Vagina (tissue), 2 donors: ENCODE results near the gene CAPN7. TPM values are rescaled to one million over a fixed set of nuclear protein-coding genes. Genes with fewer than 3 reads are reported as not detected.

Experiments used
- DNase-seq, 2 donors: peaks; one replicate each; pipeline ENCODE4 v3.0.0-alpha.2; 2017; ENCODE audit errors: extremely low spot score in 2 of 2
- H3K27ac ChIP-seq: fragments of 200-600 bp; sonication (generic); one replicate; pipeline ENCODE4 v1.5.1; 2019
- H3K27me3 ChIP-seq: fragments of 200-600 bp; sonication (generic); one replicate; pipeline ENCODE4 v1.5.1; 2019
- H3K36me3 ChIP-seq, 2 donors: fragments of 200-600 bp; sonication (generic); one replicate each; pipeline ENCODE4 v1.5.1; 2017 to 2019
- H3K4me1 ChIP-seq: fragments of 200-600 bp; sonication (generic); one replicate; pipeline ENCODE4 v1.5.1; 2019
- H3K4me3 ChIP-seq, 2 donors: fragments of 200-600 bp; sonication (generic); 1 replicate in 1 of 2; 2 replicates in 1 of 2; pipeline ENCODE4 v1.5.1; 2016 to 2019
- H3K9me3 ChIP-seq: fragments of 200-600 bp; sonication (generic); one replicate; pipeline ENCODE4 v1.5.1; 2019
- POLR2A ChIP-seq, 2 donors: fragments of 450-650 bp; IDR thresholded peaks; one replicate each; pipeline ENCODE4 v1.6.1; 2017; ENCODE audit warnings: antibody characterized with exemption in 2 of 2, mild to moderate bottlenecking in 2 of 2, moderate library complexity in 2 of 2
- POLR2AphosphoS5 ChIP-seq, 2 donors: sonication (generic); formaldehyde crosslinking; IDR thresholded peaks; one replicate each; pipeline ENCODE4 v1.9.0; 2017; ENCODE audit warnings: antibody characterized with exemption in 2 of 2, mild to moderate bottlenecking in 2 of 2, low read depth in 1 of 2; ENCODE audit not compliant: insufficient read depth in 1 of 2
- intact Hi-C: fragments of 100-400 bp; cut with DNase I; formaldehyde crosslinking; loops from one replicate; pipeline ENCODE4 v1.15.1; 2023
- total RNA-seq: library from RNA; depleted of rRNA; stranded (reverse); fragments of >200 nt; gene quantifications from one replicate; pipeline ENCODE4 v1.2.3, GENCODE V29; 2016
- TF ChIP-seq, protein P1 (sequence below), 3 experiments: fragments of 450-650 bp in 2 of 3; fragments of 200-600 bp in 1 of 3; sonication (generic) in 1 of 3; IDR thresholded peaks; one replicate each; pipeline ENCODE4 v1.5.1; 2017 to 2019; ENCODE audit warnings: antibody characterized with exemption in 3 of 3, mild to moderate bottlenecking in 2 of 3, moderate library complexity in 2 of 3

The CAPN7 gene
- total RNA-seq, 1 donor from 2014 or later: 72.4 TPM

DNA sequence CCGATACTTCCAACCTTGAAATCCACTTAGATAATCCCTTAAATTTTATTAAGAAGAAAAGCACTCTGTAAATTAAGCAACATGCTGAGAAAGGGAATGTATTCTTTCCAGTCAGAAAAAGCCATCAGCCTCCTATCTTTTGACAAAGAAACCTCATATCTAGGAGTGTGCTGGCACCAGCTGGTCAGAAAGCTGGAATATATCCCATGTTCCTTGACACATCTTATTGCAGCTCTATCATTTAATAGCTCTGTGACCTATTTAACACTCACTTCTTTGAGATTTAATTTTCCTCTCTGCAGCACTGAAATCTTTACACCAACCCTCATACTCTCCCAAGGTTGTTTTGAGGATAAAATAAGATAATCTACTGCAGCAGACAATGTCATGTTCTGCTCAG lies 30.4 kb upstream of the CAPN7 start:
- intact Hi-C loops: no loop called here

DNA sequence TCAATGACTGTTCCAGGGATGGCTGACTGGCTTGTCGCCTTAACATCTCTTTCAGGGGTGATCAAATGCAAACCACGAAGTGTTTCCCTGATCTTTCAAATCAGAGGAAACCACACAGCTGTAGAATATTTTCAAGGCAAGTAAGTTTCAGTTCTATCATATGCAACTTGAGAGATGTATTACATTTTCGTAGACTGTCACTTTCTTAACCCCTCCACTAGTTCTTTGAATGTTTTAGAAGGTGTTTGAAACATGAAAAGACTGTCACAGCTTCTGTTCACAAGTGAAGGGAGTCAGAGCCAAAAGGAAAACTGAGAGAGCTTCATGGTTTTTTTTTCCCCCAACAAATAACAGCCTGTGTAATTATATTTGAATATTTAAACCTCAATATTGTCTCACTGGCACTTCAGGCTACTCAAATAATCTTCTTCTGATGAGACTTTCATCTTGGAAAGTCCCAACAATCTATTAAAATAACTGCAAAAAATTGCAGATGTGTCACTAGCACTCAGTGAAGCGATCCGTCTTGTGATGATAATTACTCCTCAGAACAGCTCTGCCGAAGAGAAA lies 25.9 kb upstream of the CAPN7 start:
- TF ChIP-seq, protein P1, sequence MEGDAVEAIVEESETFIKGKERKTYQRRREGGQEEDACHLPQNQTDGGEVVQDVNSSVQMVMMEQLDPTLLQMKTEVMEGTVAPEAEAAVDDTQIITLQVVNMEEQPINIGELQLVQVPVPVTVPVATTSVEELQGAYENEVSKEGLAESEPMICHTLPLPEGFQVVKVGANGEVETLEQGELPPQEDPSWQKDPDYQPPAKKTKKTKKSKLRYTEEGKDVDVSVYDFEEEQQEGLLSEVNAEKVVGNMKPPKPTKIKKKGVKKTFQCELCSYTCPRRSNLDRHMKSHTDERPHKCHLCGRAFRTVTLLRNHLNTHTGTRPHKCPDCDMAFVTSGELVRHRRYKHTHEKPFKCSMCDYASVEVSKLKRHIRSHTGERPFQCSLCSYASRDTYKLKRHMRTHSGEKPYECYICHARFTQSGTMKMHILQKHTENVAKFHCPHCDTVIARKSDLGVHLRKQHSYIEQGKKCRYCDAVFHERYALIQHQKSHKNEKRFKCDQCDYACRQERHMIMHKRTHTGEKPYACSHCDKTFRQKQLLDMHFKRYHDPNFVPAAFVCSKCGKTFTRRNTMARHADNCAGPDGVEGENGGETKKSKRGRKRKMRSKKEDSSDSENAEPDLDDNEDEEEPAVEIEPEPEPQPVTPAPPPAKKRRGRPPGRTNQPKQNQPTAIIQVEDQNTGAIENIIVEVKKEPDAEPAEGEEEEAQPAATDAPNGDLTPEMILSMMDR (IDR thresholded peaks at IDR 0.05): no peak
- no peak for TF ChIP-seq POLR2A (IDR thresholded peaks at IDR 0.05)
- Histone ChIP-seq H3K27me3 (no peaks in the 10 kb centered on the region), H3K27ac (peak overlapping the region; percentile 1), H3K4me3 (no peak overlapping the region), H3K9me3 (no peaks in the 10 kb centered on the region), H3K4me1 (no peaks in the 10 kb centered on the region), H3K36me3 (no peaks in the 10 kb centered on the region)
- DNase-seq: no peak
- intact Hi-C loops: no loop called here

More for the DNA sequence above, 30.4 kb upstream of the CAPN7 start:
- Histone ChIP-seq H3K27me3 (no peaks in the 10 kb centered on the region), H3K4me3 (no peak overlapping the region), H3K27ac (no peak overlapping the region), H3K36me3 (no peaks in the 10 kb centered on the region), H3K9me3 (no peaks in the 10 kb centered on the region), H3K4me1 (peaks cover 5% of the 10 kb centered on the region)
- TF ChIP-seq POLR2A (IDR thresholded peaks at IDR 0.05): no peak
- no peak for TF ChIP-seq POLR2AphosphoS5 (IDR thresholded peaks at IDR 0.05; ENCODE audit: insufficient read depth in 1 of 2, low read depth in 1 of 2)
- TF ChIP-seq, protein P1 (IDR thresholded peaks at IDR 0.05): no peak
- no peak for DNase-seq

DNA sequence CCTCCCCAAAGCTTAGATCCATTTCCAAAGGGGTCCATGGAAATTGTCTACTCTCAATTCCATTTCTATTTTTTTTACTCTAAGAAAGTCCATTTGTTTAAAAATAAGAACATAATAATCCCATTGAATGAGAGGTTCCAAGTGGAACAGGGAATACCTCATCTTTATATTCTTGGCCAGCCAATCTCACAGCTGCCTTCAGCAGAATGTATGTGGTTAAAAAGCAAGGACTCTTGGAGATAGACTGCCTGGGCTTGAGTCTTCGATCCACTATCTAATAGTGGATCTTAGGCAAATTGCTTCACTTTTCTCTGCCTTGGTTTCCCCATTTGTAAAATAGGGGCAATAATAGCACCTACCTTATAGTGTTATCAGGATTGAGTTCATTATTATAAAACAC lies 24.5 kb upstream of the CAPN7 start:
- no peak overlapping the region for H3K4me3 ChIP-seq
- DNase-seq: no peak
- no peaks in the 10 kb centered on the region for H3K27me3 ChIP-seq
- intact Hi-C loops: no loop called here
- H3K27ac ChIP-seq: no peak overlapping the region
- H3K36me3 ChIP-seq: no peaks in the 10 kb centered on the region
- no peaks in the 10 kb centered on the region for H3K9me3 ChIP-seq
- H3K4me1 ChIP-seq: no peaks in the 10 kb centered on the region
- TF ChIP-seq POLR2AphosphoS5 (IDR thresholded peaks at IDR 0.05; ENCODE audit: insufficient read depth in 1 of 2, low read depth in 1 of 2) (no peak), POLR2A (IDR thresholded peaks at IDR 0.05) (no peak)
- TF ChIP-seq, protein P1 (IDR thresholded peaks at IDR 0.05): no peak

DNA sequence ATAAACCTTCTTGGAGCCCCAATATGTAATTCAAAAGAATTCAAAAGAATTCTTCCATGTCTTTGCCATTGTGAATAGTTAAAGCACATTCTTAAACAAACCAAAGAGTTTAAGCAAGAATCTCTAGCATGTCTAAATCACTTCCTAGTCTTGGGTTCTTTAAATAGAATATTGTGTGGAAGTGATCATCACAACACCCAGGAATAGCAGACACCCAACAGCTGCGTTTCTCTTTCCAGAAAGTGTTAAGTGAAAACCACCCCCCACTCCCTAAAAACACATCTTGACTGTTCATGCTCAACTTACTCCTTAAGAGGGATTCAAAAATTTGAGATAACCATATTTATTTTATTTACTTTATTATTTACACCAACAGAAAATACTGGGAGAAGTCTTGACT lies 24.1 kb upstream of the CAPN7 start:
- H3K27ac ChIP-seq: no peak overlapping the region
- TF ChIP-seq POLR2A (IDR thresholded peaks at IDR 0.05) (no peak), POLR2AphosphoS5 (IDR thresholded peaks at IDR 0.05; ENCODE audit: insufficient read depth in 1 of 2, low read depth in 1 of 2) (no peak)
- TF ChIP-seq, protein P1 (IDR thresholded peaks at IDR 0.05): no peak

DNA sequence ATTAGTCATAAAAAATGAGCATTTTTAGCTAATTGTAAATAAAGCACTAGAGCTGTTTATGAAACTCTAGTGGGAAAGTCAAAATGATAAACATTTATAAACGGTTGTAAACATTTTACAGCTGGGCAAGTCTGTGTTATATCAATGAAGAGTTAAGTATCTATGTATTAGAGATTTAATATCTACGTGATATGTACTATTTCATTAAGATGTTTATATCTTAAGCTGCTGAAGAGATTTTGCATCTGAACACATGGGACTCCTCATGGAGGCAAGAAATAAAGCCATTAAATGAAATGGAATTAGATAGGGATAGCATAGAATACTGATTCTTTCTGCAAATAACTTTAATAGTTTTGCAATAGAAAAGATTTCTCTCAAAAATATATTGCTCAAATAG lies 23.0 kb upstream of the CAPN7 start:
- Histone ChIP-seq H3K4me3 (no peak overlapping the region), H3K4me1 (no peaks in the 10 kb centered on the region), H3K27ac (no peak overlapping the region), H3K27me3 (no peaks in the 10 kb centered on the region), H3K9me3 (no peaks in the 10 kb centered on the region), H3K36me3 (no peaks in the 10 kb centered on the region)
- intact Hi-C loops: no loop called here
- DNase-seq: no peak
- TF ChIP-seq POLR2AphosphoS5 (IDR thresholded peaks at IDR 0.05; ENCODE audit: insufficient read depth in 1 of 2, low read depth in 1 of 2): no peak
- TF ChIP-seq, protein P1 (IDR thresholded peaks at IDR 0.05): no peak
- no peak for TF ChIP-seq POLR2A (IDR thresholded peaks at IDR 0.05)

More for the DNA sequence above, 24.1 kb upstream of the CAPN7 start:
- Histone ChIP-seq H3K36me3 (no peaks in the 10 kb centered on the region), H3K9me3 (no peaks in the 10 kb centered on the region), H3K4me1 (no peaks in the 10 kb centered on the region), H3K4me3 (no peak overlapping the region), H3K27me3 (no peaks in the 10 kb centered on the region)
- no peak for DNase-seq
- intact Hi-C loops: no loop called here
